ENCODE data around the gene FAM114A1. TPM values are rescaled to one million over a fixed set of nuclear protein-coding genes. Genes with fewer than 3 reads are reported as not detected.

The FAM114A1 gene
- not detected for total RNA-seq

DNA sequence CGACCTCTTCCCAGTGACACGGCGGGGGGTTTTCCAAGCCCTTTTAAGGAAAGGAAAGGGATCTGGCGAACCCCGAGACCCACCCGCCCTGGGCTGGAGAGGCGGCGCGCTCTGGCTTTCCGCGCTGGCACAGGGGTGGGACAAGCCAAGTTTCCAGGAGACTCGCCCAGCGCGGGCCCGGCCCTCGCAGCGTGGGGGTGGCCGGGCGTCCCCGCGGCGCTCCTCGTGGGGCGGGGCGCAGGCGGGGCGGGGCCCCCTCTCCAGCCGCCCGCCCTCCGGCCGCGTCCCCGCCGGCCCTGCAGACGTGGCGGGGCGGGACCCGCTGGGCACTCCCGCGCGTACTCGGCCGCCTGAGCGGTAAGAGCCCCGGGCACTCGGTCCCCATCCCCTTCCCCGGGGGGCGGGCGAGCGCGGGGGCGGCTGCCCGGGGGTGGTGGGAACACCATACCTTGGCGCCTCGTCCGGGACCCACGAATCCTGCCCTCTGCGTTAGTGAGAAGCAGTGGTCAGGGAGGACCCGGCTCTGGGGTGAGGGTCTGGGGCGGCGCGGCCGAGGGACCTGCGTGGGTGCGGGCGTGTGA is at the start of gene FAM114A1:
Gene FAM114A1 (plus strand): TSS at position 329 of the 581 bp plus-strand sequence. CDS start 10,273 bp downstream, outside the sequence.
- CTCF ChIA-PET: interaction anchor here (0.5 kb wide), 1 partner anchor 1009 kb away, joined by 4 read pairs; no protein-coding TSS in a partner anchor

DNA sequence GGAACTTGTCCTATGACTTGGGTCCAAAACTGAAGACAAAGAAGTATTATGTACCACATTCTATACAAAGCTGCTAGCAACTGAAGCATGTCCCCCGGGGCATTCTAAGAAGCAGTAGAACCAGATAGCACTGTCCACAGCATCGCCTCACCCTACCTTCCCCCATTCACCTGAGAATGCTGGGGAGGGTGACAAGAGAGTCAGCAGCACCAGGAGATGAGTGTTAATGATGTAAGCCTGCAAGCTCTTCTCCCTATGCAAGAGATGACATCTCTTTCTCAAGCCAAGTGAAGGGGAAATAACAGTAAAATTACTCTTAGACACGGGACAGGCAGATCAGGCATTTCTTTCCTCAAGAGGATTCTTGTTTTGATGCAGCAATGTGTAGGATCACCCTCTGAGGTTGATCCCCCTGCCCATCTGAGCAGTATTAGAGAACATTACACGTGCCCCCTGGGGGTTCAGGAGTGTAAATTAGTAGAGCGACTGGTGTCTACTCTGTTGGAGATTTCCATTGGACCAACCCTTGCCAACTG is 49.1 kb upstream of the FAM114A1 start:
- ChIA-PET CTCF (no interaction called here), POLR2A (no interaction called here)

More for the DNA sequence above, at the start of gene FAM114A1:
- POLR2A ChIA-PET: no interaction called here

DNA sequence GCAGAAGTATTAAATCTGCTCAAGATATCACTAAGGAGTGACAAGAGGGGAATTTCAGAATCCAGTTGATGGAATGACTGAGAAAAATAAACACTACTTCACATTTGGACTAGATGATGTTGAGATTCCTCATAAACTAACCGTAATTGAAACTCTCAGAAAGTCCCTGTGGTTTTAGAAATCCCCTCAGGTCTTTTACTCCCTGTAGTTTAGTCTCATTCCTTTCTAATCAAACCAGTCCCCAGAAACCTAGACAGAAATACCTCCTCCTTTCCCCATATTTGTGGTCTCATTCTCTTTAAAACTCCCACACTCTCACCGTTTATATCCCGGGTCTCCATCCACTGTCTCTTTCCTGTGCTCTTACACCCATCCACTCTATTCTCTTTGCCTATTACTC is 48.0 kb upstream of the FAM114A1 start:
- ChIA-PET CTCF (no interaction called here), POLR2A (interaction anchor here (0.6 kb wide), 1 partner anchor 536 kb away, joined by 6 read pairs; no protein-coding TSS in a partner anchor)

DNA sequence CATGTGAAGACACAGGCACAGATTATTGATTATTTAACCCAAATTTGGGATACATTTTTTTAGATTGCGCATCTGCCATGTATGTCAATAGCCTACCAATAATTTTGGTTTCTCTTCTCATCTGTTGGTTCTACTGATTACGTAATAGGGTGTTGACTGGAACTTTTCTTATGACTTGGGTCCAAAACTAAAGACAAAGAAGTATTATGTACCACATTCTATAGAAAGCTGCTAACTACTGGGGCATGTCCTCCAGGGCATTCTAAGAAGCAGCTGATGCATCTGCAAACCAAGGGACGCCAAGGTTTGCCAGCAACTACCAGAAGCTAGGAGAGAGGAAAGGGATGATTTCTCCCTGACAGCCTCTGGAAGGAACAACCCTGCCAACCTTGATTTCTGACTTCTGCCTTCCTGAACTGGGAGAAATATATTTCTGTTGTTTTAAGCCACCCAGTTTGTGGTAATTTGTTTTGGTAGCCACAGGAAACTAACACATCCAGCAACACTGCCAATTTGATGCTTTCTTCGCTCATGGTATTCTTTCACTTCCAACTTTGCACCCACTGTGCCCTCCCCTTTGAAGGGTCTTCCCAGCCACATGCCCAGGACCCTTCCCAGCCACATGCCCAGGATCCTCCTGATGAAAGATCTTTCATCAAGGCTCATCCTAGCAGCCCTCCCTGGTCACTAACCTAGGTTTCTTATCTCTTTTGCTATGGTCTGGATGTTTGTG is 47.1 kb upstream of the FAM114A1 start:
- POLR2A ChIA-PET: no interaction called here
- CTCF ChIA-PET: no interaction called here

DNA sequence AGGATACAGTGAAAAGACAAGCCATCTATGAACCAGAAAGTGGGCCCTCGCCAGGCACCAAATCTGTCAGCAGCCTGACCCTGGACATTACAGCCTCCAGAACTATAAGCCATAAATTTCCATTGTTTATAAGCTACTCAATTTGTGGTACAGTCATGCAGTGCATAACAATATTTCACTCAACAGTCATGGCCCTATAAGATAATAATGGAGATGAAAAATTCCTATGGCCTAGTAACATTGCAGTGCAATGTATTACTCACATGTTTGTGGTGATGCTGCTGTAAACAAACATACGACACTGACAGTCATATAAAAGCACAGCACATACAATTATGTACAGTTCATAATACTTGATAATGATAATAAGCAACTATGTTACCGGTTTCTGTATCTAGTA is 45.9 kb upstream of the FAM114A1 start:
- ChIA-PET POLR2A (no interaction called here), CTCF (interaction anchor here (0.8 kb wide), 1 partner anchor 228 kb away, joined by 3 read pairs; no protein-coding TSS in a partner anchor)

DNA sequence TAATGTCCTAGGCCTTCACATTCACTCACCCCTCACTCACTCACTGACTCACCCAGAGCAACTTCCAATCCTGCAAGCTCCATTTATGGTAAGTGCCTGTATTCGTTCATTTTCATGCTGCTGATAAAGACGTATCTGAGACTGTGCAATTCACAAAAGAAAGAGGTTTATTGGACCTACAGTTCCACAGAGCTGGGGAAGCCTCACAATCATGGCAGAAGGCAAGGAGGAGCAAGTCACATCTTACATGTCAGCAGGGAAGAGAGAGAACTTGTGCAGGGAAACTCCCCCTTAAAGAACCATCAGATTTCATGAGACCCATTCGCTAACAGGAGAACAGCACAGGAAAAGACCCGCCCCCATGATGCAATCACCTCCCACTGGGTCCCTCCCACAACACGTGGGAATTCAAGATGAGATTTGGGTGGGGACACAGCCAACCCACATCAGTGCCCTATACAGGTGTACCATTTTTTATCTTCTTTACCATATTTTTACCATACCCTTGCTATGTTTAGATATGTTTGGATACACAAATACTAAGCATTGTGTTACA is 44.8 kb upstream of the FAM114A1 start:
- ChIA-PET POLR2A (no interaction called here), CTCF (no interaction called here)

DNA sequence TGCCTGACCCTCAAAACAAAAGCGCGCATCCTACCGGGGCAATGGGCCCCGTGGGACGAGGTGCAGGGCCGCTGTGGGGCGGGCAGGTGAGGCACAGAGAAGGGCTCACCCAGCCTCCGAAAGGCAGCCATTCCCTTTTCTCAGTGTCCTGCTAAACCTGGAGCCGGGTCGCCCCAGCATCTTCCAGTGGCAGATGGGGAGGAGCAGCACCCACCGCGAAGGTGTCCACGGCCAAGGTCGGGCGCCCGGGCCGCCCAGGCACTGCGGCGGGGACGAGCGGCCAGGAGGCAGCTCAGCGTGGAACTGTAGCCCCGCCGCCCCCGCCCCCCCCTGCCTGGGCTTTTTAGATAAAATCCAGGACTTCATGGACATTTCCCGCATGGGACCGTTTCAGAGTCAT is 43.8 kb upstream of the FAM114A1 start:
- ChIA-PET CTCF (no interaction called here), POLR2A (no interaction called here)

DNA sequence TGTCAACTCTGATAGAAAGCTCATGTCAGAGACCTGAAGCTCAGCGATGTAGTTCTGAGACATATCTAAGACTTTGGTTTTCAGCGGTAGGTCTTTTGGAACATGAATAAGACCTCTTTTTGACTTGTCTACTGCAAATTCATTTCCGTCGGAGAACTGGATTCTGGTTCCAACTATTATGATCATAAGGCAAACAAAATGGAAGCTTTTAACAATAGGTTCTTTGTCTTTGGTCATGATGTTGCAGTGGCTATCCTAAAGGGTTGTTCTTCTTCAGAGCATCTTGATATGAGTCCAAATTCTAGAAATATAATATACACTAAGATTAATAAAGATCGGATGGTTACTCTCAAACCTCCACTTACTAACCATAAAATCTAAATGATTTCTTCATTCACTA is 38.4 kb upstream of the FAM114A1 start:
- CTCF ChIA-PET: no interaction called here
- POLR2A ChIA-PET: interaction anchor here (0.6 kb wide), 1 partner anchor 507 kb away, joined by 3 read pairs; no protein-coding TSS in a partner anchor

DNA sequence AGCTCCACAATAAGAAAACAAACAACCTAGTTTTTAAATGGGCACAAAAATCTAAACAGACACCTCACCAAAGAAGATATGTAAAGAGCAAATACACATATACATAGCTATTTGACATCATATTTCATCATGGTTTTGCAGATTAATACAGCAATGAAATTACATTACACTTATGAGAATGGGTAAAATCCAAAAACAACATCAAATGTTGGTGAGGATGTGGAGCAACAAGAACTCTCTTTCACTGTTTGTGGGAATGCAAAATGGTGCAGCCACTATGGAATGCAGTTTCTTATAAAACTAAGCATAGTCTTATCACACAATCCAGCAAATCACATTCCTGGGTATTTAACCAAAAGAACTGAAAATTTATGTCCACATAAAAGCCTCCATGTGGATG is 36.0 kb upstream of the FAM114A1 start:
- ChIA-PET CTCF (interaction anchor here (1.2 kb wide), 1 partner anchor 29 kb away, joined by 4 read pairs; no protein-coding TSS in a partner anchor), POLR2A (no interaction called here)

DNA sequence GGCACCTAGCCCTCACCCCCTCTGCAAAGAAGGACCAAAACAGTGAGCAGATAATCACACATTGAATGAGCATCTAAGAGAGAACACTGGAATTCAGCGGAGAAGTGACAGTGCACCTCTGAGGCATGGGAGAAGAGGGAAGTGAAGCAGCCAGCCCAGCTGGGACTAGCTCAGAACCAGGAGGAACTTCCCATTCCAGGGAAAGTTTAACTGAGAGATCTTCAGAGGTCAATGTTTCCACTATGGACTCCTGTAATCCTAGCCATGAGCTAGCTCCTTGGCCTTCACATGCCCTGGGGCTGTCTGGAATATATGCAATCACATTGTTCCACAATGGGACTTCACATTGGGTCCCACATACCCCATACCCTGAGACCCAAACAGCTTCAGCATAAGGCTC is 35.4 kb upstream of the FAM114A1 start:
- CTCF ChIA-PET: interaction anchor here (1.2 kb wide), 1 partner anchor 28 kb away, joined by 4 read pairs; no protein-coding TSS in a partner anchor
- POLR2A ChIA-PET: interaction anchor here (0.6 kb wide), 1 partner anchor 28 kb away, joined by 7 read pairs; no protein-coding TSS in a partner anchor

DNA sequence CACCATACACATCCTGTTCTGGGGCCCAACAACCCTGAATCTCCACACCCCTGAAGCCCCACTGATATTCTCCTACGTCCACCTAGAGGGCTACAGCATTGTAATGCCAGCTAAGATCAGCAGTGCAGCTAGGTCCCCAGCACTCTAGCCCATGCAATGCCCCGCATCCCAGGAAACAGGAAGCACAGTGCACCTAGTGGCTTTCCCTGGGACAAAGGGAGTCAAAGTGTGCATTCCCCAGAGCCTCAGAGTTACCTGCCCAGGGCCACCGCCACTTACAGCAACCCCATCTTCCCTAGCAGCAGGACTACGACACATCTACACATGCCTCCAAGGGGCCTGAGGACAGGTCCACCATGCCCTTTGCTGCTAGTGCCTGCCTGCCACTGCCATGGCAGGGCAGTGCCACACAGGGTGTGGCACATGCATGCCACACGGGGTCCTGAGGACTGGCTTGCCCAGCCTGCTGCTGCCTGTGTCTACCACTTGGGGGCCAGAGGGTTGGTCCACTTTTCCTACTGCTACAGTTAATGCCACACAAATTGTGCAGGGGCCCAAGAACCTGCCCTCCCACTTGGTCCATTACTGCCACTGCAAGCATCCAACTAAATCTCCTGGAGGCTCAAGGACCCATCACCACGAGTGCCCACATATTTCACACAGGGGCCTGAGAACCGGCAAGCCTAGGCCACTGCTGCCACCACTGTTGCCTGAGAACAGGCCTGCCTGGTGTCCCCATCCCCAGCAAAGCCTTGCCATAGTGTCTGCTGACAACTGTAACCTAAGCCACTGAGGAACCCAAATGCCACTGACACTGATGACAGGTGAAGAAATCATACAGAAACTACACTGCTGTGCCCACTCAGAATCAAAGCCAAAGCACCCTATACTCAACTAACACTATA is 34.7 kb upstream of the FAM114A1 start:
- ChIA-PET POLR2A (interaction anchor here (0.6 kb wide), 1 partner anchor 28 kb away, joined by 7 read pairs; no protein-coding TSS in a partner anchor), CTCF (interaction anchor here (1.2 kb wide), 1 partner anchor 28 kb away, joined by 4 read pairs; no protein-coding TSS in a partner anchor)

DNA sequence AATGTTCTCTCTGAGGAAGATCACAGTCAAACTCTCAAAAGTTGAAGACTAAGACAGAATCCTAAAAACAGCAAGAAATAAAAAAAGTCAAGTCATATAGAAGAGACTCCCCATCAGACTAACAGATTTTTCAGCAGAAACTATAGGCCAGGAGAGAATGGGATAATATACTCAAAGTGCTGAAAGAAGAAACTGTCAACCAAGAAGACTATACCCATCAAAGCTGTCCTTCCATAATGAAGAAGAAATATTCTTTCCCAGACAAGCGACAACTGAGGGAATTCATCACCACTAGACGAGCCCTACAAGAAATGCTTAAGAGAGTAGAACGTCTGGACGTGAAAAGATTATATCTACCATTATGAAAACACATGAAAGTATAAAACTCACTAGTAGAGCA is 33.0 kb upstream of the FAM114A1 start:
- POLR2A ChIA-PET: no interaction called here

DNA sequence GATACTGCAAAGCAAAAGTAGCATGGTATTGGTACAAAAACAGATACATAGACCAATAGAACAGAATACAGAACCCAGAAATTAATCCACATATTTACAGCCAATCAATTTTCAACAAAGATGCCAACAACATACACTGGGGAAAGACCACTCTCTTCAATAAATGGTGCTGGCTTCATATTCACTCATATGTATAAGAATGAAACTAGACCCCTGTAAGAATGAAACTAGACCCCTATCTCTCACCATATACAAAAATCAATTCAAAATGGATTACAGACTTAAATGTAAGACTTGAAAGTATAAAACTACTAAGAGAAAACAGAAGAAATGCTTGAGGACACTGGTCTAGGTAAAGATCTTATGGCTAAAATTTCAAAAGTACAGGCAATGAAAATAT is 30.3 kb upstream of the FAM114A1 start:
- CTCF ChIA-PET: no interaction called here

More for the DNA sequence above, 33.0 kb upstream of the FAM114A1 start:
- CTCF ChIA-PET: interaction anchor here (0.6 kb wide), 1 partner anchor 112 kb away, joined by 3 read pairs; no protein-coding TSS in a partner anchor

DNA sequence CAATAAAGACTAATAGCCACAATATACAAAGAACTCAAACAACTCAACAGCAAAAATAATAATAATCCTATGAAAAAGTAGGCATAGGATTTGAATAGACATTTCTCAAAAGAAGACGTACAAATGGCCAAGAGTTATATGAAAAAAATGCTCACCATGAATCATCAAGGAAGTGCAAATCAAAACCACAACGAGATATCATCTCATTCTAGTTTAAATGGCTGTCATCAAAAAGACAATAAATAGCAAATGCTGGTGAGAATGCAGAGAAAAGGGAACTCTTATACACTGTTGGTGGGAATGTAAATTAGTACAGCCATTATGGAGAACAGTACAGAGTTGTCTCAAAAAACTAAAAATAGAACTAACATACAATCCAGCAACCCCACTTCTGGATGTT is 29.8 kb upstream of the FAM114A1 start:
- ChIA-PET CTCF (no interaction called here), POLR2A (no interaction called here)

More for the DNA sequence above, 30.3 kb upstream of the FAM114A1 start:
- POLR2A ChIA-PET: no interaction called here

DNA sequence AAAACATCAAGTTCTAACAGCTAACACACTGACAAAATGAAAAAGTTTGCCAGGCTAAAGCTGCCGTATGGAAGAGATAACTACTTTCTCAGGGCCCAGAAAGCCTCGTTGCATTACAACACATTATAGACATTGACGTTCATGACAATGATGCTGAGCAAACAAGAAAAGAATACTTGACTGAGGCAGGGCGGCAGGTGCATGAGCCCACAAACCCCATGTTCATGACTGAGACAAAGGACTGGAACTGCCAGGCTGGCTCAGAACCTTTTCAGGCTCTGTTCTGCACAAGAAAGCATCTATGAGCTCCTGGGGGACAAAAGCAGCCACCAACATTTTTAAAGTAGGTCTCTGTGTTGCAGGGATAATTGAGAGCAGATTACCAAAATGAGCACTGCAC is 24.6 kb upstream of the FAM114A1 start:
- CTCF ChIA-PET: no interaction called here
- POLR2A ChIA-PET: no interaction called here

DNA sequence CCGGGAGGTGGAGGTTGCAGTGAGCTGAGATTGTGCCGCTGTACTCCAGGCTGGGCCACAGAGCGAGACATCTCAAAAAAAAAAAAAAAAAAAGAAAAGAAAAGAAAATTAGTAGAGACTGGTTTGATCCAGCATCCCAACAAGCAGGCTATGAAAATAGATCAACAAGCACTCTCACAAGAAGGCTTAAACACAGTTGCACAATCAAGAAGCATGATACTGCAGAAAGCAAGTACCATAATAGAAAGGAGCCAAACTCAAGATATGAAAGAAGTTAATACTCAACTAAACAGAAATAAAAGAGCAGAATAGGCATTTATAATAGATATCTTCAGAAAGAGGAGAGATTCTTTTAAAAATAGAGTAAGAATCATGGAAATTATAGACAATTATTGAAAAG is 21.6 kb upstream of the FAM114A1 start:
- CTCF ChIA-PET: no interaction called here
- POLR2A ChIA-PET: no interaction called here

DNA sequence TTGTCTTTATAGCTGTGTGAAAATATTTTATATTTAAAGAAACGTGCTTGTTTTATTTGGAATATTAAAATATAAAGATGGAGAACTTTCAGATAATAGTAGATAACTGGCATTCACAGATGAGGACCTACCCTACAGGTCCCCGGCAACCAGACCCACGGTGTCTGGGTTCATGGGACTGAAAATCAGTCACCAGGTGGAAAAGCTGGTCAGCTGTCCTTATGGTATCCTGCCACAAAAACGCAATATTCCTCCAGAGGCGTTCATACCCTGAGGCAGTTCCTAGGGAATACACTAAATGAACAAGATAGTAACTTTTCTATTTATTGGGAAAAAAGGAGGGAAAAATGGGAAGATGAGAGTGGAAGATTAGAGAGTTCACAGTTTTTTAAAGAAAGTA is 12.1 kb upstream of the FAM114A1 start:
- CTCF ChIA-PET: interaction anchor here (0.8 to 1.5 kb wide), 3 partner anchors 73 to 96 kb away, joined by 3 to 10 read pairs (median 3); partner anchors contain the start of gene TLR10
- POLR2A ChIA-PET: interaction anchor here (0.6 to 0.8 kb wide), 2 partner anchors 21 to 293 kb away, joined by 3 to 7 read pairs; no protein-coding TSS in a partner anchor

DNA sequence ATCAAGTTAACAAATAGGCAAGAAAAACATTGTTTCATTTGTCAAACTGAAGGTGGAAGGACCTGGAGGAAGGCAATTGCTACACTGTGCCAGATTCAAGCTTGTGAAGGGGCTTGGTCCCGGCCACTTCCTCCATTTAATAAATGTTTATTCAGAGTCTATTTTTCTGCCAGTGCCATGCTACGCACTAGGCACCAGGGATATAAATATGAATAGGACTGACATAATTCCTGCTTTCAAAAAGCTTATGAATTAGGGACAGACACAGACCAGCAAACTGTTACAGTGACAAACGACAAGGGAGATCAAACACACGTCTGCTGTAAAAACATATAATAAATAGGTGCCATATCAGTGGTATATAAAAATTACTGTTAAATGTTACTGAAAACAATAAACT is 11.6 kb upstream of the FAM114A1 start:
- ChIA-PET POLR2A (interaction anchor here (0.8 kb wide), 1 partner anchor 292 kb away, joined by 3 read pairs; no protein-coding TSS in a partner anchor), CTCF (interaction anchor here (1.2 to 1.5 kb wide), 2 partner anchors 93 to 96 kb away, joined by 3 to 10 read pairs; no protein-coding TSS in a partner anchor)

Data from activated CD8-positive, alpha-beta memory T cell treated with anti-CD3 and anti-CD28 coated beads for 36 hours (primary cell).